Natural killer cell treated with Interleukin-12 subunit alpha and Interleukin-12 subunit beta and Interleukin-15 and Interleukin-18, amount 100 ng/mL, for 72 hours (primary cell): ENCODE data around the gene RGS21. TPM values are rescaled to one million over a fixed set of nuclear protein-coding genes. Genes with fewer than 3 reads are reported as not detected.

Source experiments
- ATAC-seq, 2 donors: fragments of 150-1000 bp; cut with Tn5 transposase in 1 of 2; sonication (Bioruptor Pico), chemical (Tn5 transposase) in 1 of 2; 2 replicates each; pipeline ENCODE4 v1.10.0; 2021
- DNase-seq: peaks from one replicate; pipeline ENCODE4 v3.0.0; 2022; ENCODE audit warnings: low spot score
- H3K27ac Mint-ChIP-seq, 2 donors: 1 replicate in 1 of 2; 2 replicates in 1 of 2; pipeline ENCODE4 v1.8.0; 2022; ENCODE audit warnings: mixed read lengths in 2 of 2, mild to moderate bottlenecking in 1 of 2, moderate library complexity in 1 of 2
- H3K27me3 Mint-ChIP-seq, 2 donors: 1 replicate in 1 of 2; 2 replicates in 1 of 2; pipeline ENCODE4 v1.8.0; 2022; ENCODE audit warnings: mixed read lengths in 2 of 2
- H3K36me3 Mint-ChIP-seq: one replicate; pipeline ENCODE4 v1.8.0; 2022; ENCODE audit warnings: mixed read lengths
- H3K4me1 Mint-ChIP-seq, 2 donors: 1 replicate in 1 of 2; 2 replicates in 1 of 2; pipeline ENCODE4 v1.8.0; 2022; ENCODE audit warnings: low read depth in 2 of 2, mixed read lengths in 2 of 2, mild to moderate bottlenecking in 1 of 2
- H3K4me3 Mint-ChIP-seq: one replicate; pipeline ENCODE4 v1.8.0; 2022; ENCODE audit warnings: mixed read lengths
- H3K9me3 Mint-ChIP-seq: 2 replicates; pipeline ENCODE4 v1.8.0; 2022; ENCODE audit warnings: mixed read lengths
- total RNA-seq, 2 donors: library from RNA; stranded (reverse); gene quantifications; one replicate each; pipeline ENCODE4 v1.2.3, GENCODE V29; 2022

RGS21 gene
- total RNA-seq, 2 donors from 2014 or later = not detected

- DNase-seq (no peak), ATAC-seq (no peak)
- H3K9me3 Mint-ChIP-seq = no peaks in the 10 kb centered on the region
- H3K36me3 Mint-ChIP-seq = no peaks in the 10 kb centered on the region
- H3K4me3 Mint-ChIP-seq = no peak overlapping the region
- peaks cover 0 to 5% of the 10 kb centered on the region in 2 donors for H3K27me3 Mint-ChIP-seq
- no peaks in the 10 kb centered on the region for H3K4me1 Mint-ChIP-seq
- no peak overlapping the region for H3K27ac Mint-ChIP-seq
Observed at GRCh38 chr1:192399161-192399560, 82.4 kb downstream of the RGS21 start.

DNA sequence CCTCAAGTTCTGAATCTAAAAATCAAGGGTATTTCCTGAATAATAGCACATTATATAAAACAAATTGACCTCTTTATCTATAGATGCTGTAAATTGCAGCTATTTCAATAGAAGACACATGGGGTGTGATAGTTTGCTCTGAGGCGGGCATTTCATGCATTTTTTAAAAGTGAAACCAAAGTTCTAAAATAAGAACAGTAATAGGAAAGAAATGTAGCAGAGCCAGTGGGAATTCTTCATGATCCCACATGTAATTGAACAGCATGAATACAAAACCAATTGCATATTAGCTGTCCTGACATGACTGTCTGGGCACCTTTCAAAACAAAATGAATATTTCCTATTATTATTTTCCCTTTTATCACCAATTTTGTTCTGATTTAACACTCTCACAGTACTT, 85.0 kb downstream of the RGS21 start:
- H3K27ac Mint-ChIP-seq = no peak overlapping the region
- no peak overlapping the region for H3K4me3 Mint-ChIP-seq
- ATAC-seq (no peak), DNase-seq (no peak)
- peaks cover 0 to 5% of the 10 kb centered on the region in 2 donors for H3K27me3 Mint-ChIP-seq
- H3K4me1 Mint-ChIP-seq = no peaks in the 10 kb centered on the region
- no peaks in the 10 kb centered on the region for H3K9me3 Mint-ChIP-seq
- no peaks in the 10 kb centered on the region for H3K36me3 Mint-ChIP-seq

DNA sequence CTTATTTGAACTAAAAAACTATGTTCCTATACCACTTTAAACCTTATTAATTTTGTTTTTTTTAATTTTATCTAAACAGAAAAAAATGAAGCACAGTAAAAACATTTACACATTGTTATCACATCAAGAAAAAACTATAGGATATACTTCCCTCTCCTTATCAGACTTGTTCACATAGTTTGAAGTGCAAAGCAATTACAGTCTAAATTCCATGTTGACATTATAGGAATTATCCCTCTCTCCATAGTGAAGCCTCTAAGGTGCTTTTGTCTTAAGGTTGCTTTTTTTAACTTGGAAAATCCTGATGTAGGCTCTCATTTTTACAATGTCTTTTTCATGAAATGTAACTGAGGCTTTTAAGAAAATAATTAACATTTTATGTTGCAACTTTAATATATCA, 85.8 kb downstream of the RGS21 start:
- DNase-seq (no peak), ATAC-seq (no peak)
- Mint-ChIP-seq H3K9me3 (no peaks in the 10 kb centered on the region), H3K4me1 (no peaks in the 10 kb centered on the region), H3K27ac (no peak overlapping the region), H3K4me3 (no peak overlapping the region), H3K36me3 (no peaks in the 10 kb centered on the region), H3K27me3 (peaks cover 0 to 5% of the 10 kb centered on the region in 2 donors)

DNA sequence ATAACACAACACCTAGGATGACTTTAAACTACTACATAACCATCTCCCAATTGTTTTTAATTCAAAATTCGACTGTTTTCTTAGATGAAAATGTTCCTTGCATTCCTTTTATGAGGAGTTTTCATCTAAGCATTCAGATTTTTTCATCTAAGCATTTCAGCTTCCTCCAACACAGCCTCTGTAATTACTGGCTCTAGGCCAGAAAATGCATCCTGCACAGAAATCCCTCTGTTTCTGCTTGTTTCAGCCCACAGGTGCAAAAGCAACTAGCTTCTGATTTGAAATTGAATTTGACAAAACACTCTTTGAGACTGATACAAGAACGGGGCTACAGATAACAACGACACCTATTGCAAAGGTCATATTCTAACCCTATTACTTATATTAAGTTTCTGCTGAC, 90.4 kb downstream of the RGS21 start:
- ATAC-seq (no peak), DNase-seq (no peak)
- Mint-ChIP-seq H3K9me3 (no peaks in the 10 kb centered on the region), H3K36me3 (no peaks in the 10 kb centered on the region), H3K4me3 (no peak overlapping the region), H3K4me1 (no peaks in the 10 kb centered on the region), H3K27me3 (peaks cover 0 to 5% of the 10 kb centered on the region in 2 donors), H3K27ac (no peak overlapping the region)

Other genes starting within 250 kb of the RGS21 start
- gene RGS18, start 158.5 kb upstream of the RGS21 start, total RNA-seq = 10 to 100 TPM in 1 of 2 donors, 1 to 10 TPM in 1; 4.0 to 10.0 TPM